H9 (cell line): ENCODE results near the gene SYNC. TPM values are rescaled to one million over a fixed set of nuclear protein-coding genes. Genes with fewer than 3 reads are reported as not detected.

Experiments used
- DNase-seq: peaks from one replicate; pipeline ENCODE4 v3.0.0-alpha.2; 2017
- H2AFZ ChIP-seq: one replicate; pipeline ENCODE4 v1.6.1; 2013; ENCODE audit warnings: mild to moderate bottlenecking, low read length, control low read depth, moderate library complexity
- H2AK5ac ChIP-seq: 2 replicates; pipeline ENCODE4 v1.6.1; 2013; ENCODE audit warnings: low read length, control low read depth, mixed read lengths; ENCODE audit not compliant: insufficient read length
- H2BK120ac ChIP-seq: one replicate; pipeline ENCODE4 v1.6.1; 2013; ENCODE audit warnings: low read depth, mild to moderate bottlenecking, low read length, control low read depth, inconsistent platforms; ENCODE audit not compliant: poor library complexity, severe bottlenecking
- H2BK12ac ChIP-seq: 2 replicates; pipeline ENCODE4 v1.6.1; 2013; ENCODE audit warnings: low read length, control low read depth, mixed read lengths, low read depth; ENCODE audit not compliant: insufficient read length
- H2BK15ac ChIP-seq: 2 replicates; pipeline ENCODE4 v1.6.1; 2013; ENCODE audit warnings: low read depth, low read length, control low read depth
- H2BK20ac ChIP-seq: one replicate; pipeline ENCODE4 v1.6.1; 2013; ENCODE audit warnings: low read depth, mild to moderate bottlenecking, low read length, control low read depth, inconsistent platforms; ENCODE audit not compliant: poor library complexity, severe bottlenecking
- H2BK5ac ChIP-seq: 2 replicates; pipeline ENCODE4 v1.6.1; 2013; ENCODE audit warnings: low read length, control low read depth, mixed read lengths; ENCODE audit not compliant: insufficient read length
- H3K14ac ChIP-seq: 2 replicates; pipeline ENCODE4 v1.6.1; 2013; ENCODE audit warnings: low read length, control low read depth; ENCODE audit not compliant: insufficient read depth
- H3K18ac ChIP-seq: 2 replicates; pipeline ENCODE4 v1.6.1; 2013; ENCODE audit warnings: low read depth, mild to moderate bottlenecking, mixed read lengths, low read length, control low read depth; ENCODE audit not compliant: insufficient read length
- H3K23ac ChIP-seq: 2 replicates; pipeline ENCODE4 v1.6.1; 2013; ENCODE audit warnings: low read length, control low read depth, mixed read lengths, low read depth; ENCODE audit not compliant: insufficient read length
- H3K23me2 ChIP-seq: 2 replicates; pipeline ENCODE4 v1.6.1; 2013; ENCODE audit warnings: low read depth, mild to moderate bottlenecking, mixed read lengths, low read length, control low read depth; ENCODE audit not compliant: insufficient read length, poor library complexity, severe bottlenecking
- H3K27ac ChIP-seq: 2 replicates; pipeline ENCODE4 v1.5.1; 2013; ENCODE audit warnings: low read length, control low read depth, mixed read lengths, low read depth; ENCODE audit not compliant: insufficient read length
- H3K27me3 ChIP-seq: 2 replicates; pipeline ENCODE4 v1.6.1; 2013; ENCODE audit warnings: low read length, control low read depth, inconsistent platforms; ENCODE audit not compliant: insufficient read depth
- H3K4ac ChIP-seq: 2 replicates; pipeline ENCODE4 v1.6.1; 2013; ENCODE audit warnings: low read depth, mild to moderate bottlenecking, control low read depth, inconsistent platforms, low read length, moderate library complexity
- H3K4me1 ChIP-seq: 2 replicates; pipeline ENCODE4 v1.6.1; 2013; ENCODE audit warnings: low read length, control low read depth, inconsistent platforms; ENCODE audit not compliant: insufficient read depth
- H3K4me2 ChIP-seq: 2 replicates; pipeline ENCODE4 v1.6.1; 2013; ENCODE audit warnings: low read length, control low read depth, mixed read lengths; ENCODE audit not compliant: insufficient read length, insufficient read depth
- H3K56ac ChIP-seq: 2 replicates; pipeline ENCODE4 v1.6.1; 2013; ENCODE audit warnings: low read depth, mild to moderate bottlenecking, mixed read lengths, low read length, control low read depth; ENCODE audit not compliant: insufficient read length
- H3K79me1 ChIP-seq: 2 replicates; pipeline ENCODE4 v1.6.1; 2013; ENCODE audit warnings: low read depth, mild to moderate bottlenecking, moderate library complexity, low read length, control low read depth, inconsistent platforms; ENCODE audit not compliant: insufficient read depth, poor library complexity, severe bottlenecking
- H3K79me2 ChIP-seq: 2 replicates; pipeline ENCODE4 v1.6.1; 2013; ENCODE audit warnings: low read length, control low read depth, inconsistent platforms; ENCODE audit not compliant: insufficient read depth
- H3K9ac ChIP-seq: 2 replicates; pipeline ENCODE4 v1.6.1; 2013; ENCODE audit warnings: low read length, control low read depth, mixed read lengths; ENCODE audit not compliant: insufficient read length; ENCODE audit errors: extremely low read depth
- H3K9me3 ChIP-seq: one replicate; pipeline ENCODE4 v1.6.1; 2013; ENCODE audit warnings: low read depth, low read length, inconsistent platforms; ENCODE audit not compliant: control insufficient read depth
- H3T11ph ChIP-seq: one replicate; pipeline ENCODE4 v1.6.1; 2013; ENCODE audit warnings: mild to moderate bottlenecking, low read length, control low read depth, inconsistent platforms
- H4K20me1 ChIP-seq: one replicate; pipeline ENCODE4 v1.6.1; 2013; ENCODE audit not compliant: control insufficient read depth, insufficient read length, insufficient read depth
- H4K5ac ChIP-seq: 2 replicates; pipeline ENCODE4 v1.6.1; 2013; ENCODE audit warnings: low read depth, mild to moderate bottlenecking, mixed read lengths, low read length, control low read depth; ENCODE audit not compliant: insufficient read length
- H4K8ac ChIP-seq: replicated peaks from 2 replicates; pipeline ENCODE4 v1.6.1; 2013; ENCODE audit warnings: low read length, control low read depth, mixed read lengths, low read depth; ENCODE audit not compliant: insufficient read length
- H4K91ac ChIP-seq: 2 replicates; pipeline ENCODE4 v1.6.1; 2013; ENCODE audit warnings: low read depth, mild to moderate bottlenecking, moderate library complexity, mixed read lengths, low read length, control low read depth; ENCODE audit not compliant: insufficient read length
- H3K27ac Mint-ChIP-seq, 3 experiments: 2 replicates in 2 of 3; 3 replicates in 1 of 3; pipeline ENCODE4 v1.8.0; 2020 to 2021; ENCODE audit warnings: mixed read lengths in 3 of 3, mild to moderate bottlenecking in 1 of 3, moderate library complexity in 1 of 3
- H3K27me3 Mint-ChIP-seq: 2 replicates; pipeline ENCODE4 v1.8.0; 2021; ENCODE audit warnings: low read depth, mild to moderate bottlenecking, moderate library complexity, mixed read lengths
- H3K36me3 Mint-ChIP-seq, 3 experiments: 2 replicates in 2 of 3; 3 replicates in 1 of 3; pipeline ENCODE4 v1.8.0; 2020 to 2021; ENCODE audit warnings: low read depth in 3 of 3, mixed read lengths in 3 of 3; ENCODE audit not compliant: insufficient read depth in 1 of 3
- H3K4me1 Mint-ChIP-seq, 2 experiments: 2 replicates each; pipeline ENCODE4 v1.8.0; 2020; ENCODE audit warnings: mixed read lengths in 2 of 2
- H3K4me3 Mint-ChIP-seq, 2 experiments: 2 replicates in 1 of 2; 3 replicates in 1 of 2; pipeline ENCODE4 v1.8.0; 2020 to 2021; ENCODE audit warnings: mild to moderate bottlenecking in 2 of 2, mixed read lengths in 2 of 2, moderate library complexity in 1 of 2
- H3K9me3 Mint-ChIP-seq, 2 experiments: 2 replicates in 1 of 2; 3 replicates in 1 of 2; pipeline ENCODE4 v1.8.0; 2020; ENCODE audit warnings: mild to moderate bottlenecking in 2 of 2, mixed read lengths in 2 of 2, moderate library complexity in 1 of 2
- CTCF ChIP-seq: fragments of 200-600 bp; sonication (generic); conservative IDR thresholded peaks from 3 replicates; pipeline ENCODE4 v1.8.0; 2021; ENCODE audit warnings: antibody characterized with exemption, mild to moderate bottlenecking
- WGBS: extraction: QIAGEN DNeasy Blood & Tissue Kit; methylation state at CpG from one replicate; pipeline ENCODE4 v1.1.7; 2013; ENCODE audit warnings: missing lambda C conversion rate, low lambda C conversion rate, mixed read lengths; ENCODE audit not compliant: insufficient read length; ENCODE audit errors: extremely low coverage; 5-methylcytosine and 5-hydroxymethylcytosine counted together
- total RNA-seq: library from RNA; stranded (reverse); gene quantifications from 2 replicates; pipeline ENCODE4 v1.2.1, GENCODE V29; 2021

Gene SYNC
- total RNA-seq, 1 experiment from 2014 or later = 0.15 TPM

GRCh38 chr1:32709075-32709474 lies 6.5 kb upstream of the SYNC start:
- DNase-seq = no peak
- Histone ChIP-seq H2BK120ac (no peak overlapping the region), H2AFZ (no peak overlapping the region), H3K23me2 (peaks cover 5% of the 10 kb centered on the region), H3K27ac (no peak overlapping the region), H2BK5ac (no peak overlapping the region), H4K8ac (no peak overlapping the region), H3K14ac (no peak overlapping the region), H3K4me2 (no peak overlapping the region), H3K4ac (no peak overlapping the region), H3K4me1 (peaks cover 2% of the 10 kb centered on the region; the same call in 1 of the 2 replicates), H4K20me1 (no peaks in the 10 kb centered on the region), H4K91ac (no peak overlapping the region), H3T11ph (no peak overlapping the region), H2BK15ac (no peak overlapping the region), H2BK12ac (no peak overlapping the region), H3K56ac (no peak overlapping the region), H3K18ac (no peak overlapping the region), H2BK20ac (no peak overlapping the region), H3K9ac (no peak overlapping the region), H2AK5ac (no peak overlapping the region), H3K27me3 (no peaks in the 10 kb centered on the region), H3K23ac (no peak overlapping the region), H3K79me1 (no peaks in the 10 kb centered on the region), H3K9me3 (no peaks in the 10 kb centered on the region), H3K79me2 (no peaks in the 10 kb centered on the region), H4K5ac (no peak overlapping the region)
- Mint-ChIP-seq H3K9me3 (no peaks in the 10 kb centered on the region), H3K27ac (no peak overlapping the region), H3K27me3 (peaks cover 27% of the 10 kb centered on the region), H3K4me3 (no peak overlapping the region; a peak in 1 of 5 replicates), H3K4me1 (peaks cover 7 to 12% of the 10 kb centered on the region in 2 experiments), H3K36me3 (no peaks in the 10 kb centered on the region; a peak in 1 of 7 replicates)
- WGBS = no CpG with 5 or more reads among the region's 2 CpGs
- no peak for TF ChIP-seq CTCF
